ENCODE results near the gene RBM20.
"Not testable (repeated sequence)": the region's sequence is repeated elsewhere in the genome, so short reads cannot be mapped to it uniquely, and the experiment has no call there.

Gene RBM20

DNA sequence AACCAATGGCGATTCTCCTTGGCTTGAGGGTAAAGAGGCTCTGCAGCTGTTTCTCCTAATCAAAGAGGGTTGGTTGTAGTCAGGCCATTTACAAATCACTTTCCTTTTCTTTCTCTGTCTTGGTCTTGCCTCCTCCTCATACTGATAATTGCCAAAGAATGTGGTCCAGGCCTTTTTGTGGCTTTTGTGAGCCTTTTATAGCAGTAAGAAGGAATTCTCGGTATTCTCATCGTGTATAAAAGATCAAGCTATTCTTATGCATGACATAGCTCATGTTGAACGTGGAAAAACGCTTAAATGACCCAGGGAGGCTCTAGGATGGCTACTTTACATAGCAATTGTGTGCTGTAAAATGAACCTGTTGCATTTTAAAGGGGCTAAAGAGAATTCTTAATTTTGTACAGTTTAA lies 62.6 kb downstream of the RBM20 start:
- no peak for DNase-seq

DNA sequence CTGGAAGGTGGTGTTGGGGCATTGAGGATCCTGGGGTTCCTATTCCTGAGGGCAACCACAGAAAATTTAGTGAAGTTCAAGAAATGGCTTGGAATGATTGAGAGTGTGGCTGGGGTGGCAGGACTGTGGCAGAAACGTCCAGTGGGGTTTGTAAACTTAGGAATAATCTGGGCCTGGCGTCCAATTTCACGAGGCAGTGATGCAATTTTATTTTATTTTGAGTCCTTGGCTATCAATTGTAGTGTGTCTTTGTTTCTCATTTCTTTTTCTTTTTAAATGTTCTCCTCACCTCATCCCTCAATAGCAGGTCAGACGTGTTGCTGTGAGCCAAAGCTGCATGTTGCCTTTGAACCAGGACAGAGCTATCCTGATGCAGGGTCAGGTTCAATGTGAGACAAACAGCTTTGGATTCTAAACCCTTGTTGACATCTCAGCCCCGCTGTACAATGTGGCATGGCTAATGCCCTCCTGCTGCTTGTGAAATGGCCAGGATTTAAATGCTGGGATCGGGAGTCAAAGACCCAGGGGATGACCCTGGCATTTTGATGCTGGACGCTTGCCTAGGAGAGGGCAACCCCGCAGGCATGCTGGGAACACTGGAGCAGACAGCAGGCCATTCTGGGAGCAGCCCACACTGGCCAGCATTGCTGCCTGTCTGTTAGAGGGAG lies 64.8 kb downstream of the RBM20 start:
- no peak for DNase-seq

DNA sequence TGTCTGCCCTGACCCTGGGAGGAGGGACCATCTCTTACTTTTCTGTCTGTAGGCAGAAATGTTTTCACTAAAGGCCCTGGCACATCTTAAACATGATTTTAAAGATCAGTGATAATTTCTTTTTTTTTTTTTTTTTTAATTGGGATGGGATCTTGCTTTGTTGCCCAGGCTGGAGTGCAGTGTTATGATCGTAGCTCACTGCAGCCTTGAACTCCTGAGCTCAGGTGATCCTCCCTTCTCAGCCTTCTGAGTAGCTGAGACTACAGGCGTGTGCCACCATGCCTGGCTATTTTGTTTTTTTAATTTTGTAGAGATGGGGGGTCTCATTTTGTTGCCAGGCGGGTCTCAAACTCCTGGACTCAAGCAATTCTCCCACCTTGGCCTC lies 65.3 kb downstream of the RBM20 start:
- DNase-seq: no peak

DNA sequence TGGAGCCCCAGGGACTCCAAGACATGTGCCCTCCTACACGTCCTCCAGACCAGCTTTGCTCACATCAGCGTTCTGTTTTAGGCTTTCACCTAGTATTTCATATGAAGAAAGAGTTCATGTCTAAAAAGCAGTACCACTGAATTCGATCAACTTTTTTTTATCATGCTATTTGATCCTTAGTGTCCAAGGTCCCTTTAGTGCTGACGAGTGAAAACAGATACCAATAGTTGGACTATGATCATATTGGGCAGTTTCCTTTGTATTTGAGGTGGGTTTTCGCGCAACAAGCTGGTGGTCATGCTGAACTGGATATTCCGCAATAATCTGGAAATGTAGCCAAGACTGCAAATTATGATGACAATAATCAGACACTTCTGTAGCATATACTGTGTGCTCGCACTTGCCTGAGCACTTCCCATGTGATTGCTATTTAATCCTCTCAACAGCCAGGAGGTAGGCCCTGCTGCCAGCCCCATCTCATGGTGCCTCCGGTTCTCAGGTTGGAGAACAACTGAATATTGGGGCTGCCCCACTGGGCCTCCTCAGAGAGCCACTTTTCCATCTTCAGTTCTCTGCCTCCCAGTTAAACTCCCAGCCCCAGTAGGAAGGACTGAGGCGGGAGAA lies 65.9 kb downstream of the RBM20 start:
- DNase-seq: no peak

DNA sequence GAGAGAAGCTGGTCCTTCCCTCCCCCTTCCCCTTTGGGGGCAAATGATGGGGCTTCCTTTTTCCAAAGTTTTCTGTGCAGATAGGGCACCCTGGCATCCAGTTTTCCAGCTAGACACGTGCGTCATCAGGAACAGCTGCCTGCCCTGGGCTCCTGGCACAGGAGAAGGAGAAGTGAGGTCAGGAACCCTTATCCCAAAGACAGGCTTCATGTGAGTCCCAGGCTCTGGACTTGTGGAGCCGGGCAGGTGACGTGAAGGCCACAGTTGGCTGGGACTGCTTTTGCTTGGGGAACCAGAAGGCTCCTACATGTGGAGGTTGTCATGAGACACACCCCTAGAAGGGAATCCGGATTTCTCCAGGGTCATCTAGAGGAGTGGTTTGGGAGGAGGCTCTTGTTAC lies 66.5 kb downstream of the RBM20 start:
- no peak for DNase-seq

DNA sequence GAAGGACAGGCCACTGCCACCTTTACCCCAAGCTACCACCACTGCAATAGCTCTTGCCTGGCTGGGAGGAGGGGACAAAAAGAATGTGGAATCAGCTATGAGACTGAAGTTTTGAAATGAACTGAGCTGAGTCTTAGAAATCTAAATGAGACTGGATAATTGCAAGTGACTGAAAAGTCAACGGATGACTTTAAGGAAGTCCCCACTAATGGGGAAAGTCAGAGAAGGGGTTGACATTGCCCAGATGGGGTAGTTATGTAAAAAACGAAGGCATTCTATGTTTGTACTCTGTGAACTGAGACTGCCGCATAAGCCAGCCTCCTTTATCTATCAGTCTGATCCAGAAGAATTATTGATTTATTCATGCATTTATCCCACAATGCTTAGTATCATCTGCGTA lies 67.2 kb downstream of the RBM20 start:
- no peak for DNase-seq

DNA sequence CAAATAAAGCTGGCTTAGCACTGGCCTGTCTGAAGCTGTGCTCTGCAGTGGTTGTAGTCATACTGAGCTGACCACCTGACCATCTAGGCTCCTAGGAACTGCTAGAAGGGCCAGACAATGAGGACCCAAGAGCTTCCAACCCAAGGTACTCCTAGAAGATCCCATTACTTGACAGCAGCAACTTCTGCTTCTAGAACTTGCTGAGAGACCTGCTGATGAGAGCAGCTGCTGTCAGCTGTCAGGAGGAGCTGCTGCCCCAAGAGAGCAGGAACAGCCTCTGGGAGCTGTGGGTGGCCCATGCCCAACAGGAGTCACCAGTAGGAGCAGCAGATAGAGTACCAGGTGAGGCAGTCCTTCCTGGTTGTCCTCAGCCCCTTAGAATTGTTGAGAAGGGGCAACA lies 70.2 kb downstream of the RBM20 start:
- no peak for DNase-seq

DNA sequence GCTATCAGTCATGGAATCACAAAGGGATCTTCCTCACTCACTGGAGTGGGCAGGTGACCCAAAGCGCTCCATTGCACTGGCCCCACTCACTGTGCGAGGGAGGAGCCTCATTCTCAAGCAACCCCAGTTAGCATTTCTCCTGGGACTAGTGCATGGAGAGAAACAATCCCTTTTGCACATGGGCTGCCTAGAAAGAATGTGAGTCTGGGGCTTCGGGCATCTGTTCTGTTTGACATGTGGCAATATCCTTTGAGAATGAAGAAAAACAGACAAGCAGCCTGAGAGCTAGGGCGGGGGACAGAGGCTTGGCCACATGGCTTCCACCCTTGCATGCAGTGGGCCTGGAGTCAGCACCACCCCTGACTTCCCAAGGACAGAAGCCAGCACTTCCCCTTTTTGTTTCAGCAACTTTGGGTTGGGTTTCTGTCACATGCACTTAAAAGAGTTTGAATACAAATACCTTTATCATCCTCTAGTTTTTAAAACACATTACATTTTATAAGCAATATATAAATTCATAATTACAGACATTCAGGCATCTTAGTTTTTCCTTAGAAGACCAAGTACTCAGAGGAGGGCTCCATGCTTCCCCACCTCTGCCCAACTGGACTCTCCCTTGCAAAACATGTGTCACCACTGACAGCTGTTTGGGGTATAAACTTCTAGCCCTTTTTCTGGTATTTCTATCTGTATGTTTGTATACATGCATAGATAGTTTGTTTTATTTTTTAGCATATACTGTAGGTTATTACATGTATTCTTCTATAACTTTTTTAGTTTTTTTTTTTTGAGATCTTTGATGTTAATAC lies 73.8 kb downstream of the RBM20 start:
- DNase-seq: no peak

DNA sequence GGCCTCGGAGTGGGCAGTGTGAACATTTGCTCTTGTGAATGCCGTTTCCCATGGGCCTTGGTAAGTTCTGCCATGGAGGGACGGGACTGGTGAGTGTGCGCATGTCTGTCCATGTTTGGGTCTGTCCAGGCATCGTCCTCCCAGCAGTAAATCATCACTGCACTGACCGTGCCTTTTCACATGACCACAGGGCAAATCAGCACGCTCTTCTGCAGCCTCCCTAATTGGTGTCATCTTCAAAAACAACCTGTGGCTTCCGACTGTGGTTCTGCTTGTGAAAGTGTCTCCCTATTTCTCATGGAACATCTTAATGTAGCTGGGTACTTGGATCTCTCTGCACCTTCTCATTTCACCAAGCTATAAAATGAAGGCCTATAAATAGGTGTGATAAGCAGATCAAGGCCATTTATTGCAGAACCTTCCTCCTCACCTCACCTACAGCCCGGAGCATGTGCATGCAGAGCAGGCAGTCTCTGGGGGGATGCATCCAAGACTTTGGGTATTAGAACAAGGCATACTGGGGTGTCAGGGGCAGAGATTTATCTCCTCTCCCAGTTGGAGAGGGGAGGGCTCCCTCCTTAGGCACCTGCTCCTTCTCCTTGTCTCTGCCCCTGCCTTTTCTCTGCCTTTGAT lies 77.4 kb downstream of the RBM20 start:
- no peak for DNase-seq

DNA sequence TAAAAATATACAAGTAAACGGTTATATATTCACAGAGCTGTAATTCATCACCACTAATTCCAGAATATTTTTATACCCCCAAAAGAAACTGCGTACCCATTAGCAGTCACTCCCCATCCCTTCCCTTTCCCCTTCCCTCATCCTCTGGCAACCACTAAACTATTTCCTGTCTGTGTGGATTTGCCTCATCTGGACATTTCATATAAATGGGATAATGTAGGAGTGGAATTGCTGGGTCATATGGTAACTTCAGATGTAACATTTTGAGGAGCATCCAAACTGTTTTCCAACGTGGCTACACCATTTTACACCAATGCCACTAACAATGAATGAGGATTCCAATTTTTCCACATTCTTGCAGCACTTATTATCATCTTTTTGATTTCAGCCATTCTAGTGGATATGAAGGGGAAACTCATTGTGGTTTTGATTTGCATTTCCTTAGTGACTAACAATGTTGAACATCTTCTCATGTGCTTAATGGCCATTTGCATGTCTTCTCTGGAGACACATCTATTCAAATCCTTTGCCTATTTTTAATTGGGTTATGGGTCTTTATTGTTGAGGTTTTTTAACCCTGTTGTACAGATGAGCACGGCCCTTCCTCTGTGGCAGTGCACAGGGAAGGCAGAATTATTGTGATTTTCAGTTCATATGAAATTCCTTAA lies 79.2 kb downstream of the RBM20 start:
- DNase-seq: no peak

DNA sequence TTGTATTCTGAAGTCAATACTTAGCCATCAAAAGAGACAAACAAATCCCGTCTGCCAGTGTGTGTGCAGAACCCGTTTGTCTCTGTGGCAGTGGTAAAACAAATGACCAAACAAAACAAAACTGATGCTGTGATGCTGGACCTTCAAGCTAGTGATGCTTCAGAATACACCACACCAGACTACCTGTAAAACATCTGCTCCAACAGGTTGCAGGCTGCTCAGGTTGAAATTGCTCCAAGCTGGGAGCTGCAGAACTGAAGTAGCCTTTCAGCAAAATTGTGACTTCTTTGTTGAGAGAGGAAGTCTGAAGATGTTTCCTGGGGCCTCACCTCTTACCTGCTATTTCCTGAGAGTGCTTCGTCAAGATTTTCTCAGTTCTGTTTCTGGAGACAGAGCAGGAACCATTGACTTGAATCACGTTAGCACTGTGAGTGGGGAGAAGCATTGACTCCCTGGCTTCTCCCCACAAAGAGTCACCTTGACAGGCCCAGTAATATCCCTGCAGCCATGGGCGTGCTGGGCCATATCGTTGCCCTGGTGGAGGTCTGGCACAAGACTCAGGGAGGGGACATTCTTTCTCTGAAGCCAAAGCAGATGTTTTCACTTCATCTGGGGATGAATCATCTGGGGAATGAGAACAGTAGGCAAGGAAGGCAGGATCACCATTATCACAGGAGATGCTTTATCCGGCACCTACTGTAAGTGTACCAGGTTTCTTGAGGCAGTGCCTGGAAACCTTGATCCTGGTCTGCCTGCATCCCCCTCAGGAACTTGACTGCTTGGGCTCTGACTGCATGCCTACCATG lies 80.2 kb downstream of the RBM20 start:
- DNase-seq: no peak

DNA sequence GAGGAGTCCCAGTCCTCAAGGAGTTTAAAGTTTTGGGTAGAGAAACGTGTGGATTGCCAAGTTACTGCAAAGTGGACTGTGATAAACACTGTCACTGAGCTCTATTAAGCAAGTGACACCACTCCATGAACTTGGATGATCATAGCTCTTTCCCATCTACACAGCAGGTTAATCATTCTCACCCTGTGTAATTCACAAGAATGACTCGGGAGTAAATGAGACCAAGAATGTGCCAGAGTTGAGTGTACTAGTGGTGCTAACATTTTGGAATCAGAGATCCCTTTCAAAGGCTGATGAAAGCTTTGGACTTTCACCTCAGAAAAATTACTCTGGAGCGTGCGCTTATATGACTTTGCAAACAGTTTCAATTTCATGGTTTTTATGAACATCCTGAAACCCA lies 80.8 kb downstream of the RBM20 start:
- no peak for DNase-seq

DNA sequence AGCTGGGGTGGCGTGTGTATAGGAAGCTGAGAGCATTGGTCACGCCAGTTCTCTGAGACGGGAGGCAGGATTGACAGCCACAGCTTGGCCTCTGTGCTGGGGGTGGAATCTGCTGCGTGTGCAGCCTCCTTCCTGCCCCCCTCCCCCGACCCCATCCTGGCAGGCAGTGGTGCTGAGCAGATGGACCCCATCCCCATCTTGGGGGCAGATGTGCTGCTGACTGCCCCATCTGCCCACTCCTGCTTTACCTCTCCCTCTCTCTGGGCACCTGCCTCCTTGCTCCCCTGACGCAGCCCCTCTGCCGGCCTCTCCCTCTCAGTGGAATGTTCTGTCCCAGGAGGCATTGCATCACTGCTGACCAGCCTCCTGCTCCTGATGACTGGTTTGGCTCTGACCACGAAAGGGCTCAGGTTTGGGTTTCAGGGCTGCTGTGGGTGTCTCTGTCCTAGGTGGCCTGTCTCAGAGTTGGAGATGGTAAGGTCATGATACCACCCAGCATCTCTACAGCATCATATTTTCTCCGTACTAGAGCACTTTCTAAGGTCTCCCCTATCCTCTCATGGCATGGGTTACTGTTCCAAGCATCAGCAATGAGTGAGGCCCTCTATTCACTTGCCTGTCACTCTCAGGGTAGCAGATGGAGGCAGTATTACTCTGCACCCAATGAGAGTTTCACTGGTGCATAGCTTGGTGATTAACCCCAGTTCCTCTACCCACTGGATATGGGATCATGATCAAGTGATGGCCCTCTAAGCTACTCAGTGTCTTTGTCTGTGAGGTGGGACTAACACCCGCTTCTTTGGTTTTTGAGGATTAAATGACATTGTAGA lies 81.9 kb downstream of the RBM20 start:
- no peak for DNase-seq

DNA sequence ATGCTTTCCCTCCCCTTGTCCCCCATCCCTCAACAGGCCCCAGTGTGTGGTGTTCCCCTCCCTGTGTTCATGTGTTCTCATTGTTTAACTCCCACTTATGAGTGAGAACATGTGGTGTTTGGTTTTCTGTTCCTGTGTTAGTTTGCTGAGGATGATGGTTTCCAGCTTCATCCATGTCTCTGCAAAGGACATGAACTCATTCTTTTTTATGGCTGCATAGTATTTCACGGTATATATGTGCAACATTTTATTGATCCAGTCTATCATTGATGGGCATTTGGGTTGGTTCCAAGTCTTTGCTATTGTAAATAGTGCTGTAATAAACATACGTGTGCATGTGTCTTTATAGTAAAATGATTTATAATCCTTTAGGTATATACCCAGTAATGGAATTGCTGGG lies 83.6 kb downstream of the RBM20 start:
- DNase-seq: not testable (repeated sequence)

DNA sequence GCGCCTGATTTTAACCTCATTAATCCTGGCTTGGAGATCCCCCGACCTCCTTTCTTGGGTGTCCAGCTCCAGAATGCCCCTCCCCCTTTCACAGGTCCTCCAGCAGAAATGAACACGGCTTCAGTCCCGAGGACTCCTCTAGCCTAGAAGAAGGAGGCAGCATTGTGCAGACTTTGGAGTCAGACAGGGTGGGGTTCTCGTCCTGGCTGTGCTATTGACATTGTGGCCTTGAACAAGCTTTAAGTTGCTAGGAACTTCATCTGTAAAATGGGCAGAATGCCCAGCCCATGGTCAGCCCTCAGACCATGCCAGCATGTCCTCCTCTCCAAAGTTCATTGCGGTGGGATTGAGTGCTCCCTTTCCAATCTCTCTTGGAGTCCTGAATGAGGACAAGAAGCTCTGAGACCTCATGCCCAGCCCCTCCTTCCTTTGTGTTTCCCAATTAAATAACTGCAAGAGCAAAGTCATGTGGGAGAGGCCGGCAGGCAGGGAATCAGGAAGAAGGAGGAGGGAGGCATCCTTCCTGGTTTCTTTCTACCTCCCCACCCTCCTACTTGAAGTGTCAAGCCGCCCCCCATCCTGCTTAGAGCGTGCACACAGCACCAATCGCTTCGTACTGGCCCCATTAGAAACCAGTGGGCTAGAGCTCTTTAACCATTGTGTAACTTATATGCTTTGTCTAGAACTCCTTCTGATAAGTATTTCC lies 86.4 kb downstream of the RBM20 start:
- no peak for DNase-seq

DNA sequence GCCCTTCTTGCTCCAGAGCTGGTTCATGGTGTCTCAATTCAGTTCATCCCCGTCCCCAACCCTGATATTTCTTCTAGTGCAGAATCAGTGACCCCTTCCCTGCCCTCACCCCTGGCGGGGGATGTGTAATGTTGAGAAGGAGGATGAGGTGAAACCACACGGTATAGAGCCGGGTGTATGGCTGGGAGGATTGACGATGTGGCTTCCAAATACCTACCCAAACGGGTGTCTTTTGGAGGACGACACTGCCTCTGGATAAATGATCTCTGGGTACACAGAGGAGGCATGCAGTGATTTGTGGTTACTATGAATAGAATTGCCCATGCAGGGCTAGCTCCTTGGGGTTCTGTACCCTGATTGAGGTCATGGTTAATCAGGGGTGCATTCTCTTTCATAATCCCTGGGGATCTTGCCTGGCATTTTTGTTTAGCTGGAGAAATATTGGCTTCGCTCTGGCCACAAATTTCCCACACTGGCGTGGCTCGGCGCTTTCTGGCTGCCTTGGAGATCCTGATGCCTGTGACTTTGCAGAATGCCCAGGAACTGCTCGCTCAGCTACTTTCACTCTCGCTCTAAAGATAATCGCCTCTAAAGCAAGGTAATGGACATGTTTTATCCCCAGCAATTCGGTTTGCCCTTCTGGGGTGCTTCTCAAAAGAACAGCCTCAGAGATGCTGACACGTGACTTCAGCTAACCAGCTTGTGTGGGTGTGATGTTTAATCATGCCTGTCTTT lies 89.2 kb downstream of the RBM20 start:
- DNase-seq: no peak

DNA sequence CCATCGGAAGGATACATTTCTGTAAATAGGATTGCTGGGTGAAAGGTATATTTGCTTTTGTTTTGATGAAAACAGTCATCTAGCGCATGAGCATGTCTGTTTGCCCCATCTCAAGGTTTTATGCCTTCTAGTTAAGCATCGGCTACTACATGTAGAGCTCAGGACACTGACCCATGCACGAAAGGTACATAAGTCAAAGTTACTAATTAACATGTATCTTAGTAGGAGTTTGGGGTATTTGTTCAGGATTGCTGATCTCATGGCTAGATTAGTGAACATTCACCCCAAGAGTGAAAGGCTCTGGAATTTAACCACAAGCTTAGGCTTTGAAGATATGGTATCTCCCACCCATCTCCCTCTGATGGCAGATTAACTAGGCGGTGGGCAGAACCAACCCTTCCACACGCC lies 91.5 kb downstream of the RBM20 start:
- DNase-seq: no peak

DNA sequence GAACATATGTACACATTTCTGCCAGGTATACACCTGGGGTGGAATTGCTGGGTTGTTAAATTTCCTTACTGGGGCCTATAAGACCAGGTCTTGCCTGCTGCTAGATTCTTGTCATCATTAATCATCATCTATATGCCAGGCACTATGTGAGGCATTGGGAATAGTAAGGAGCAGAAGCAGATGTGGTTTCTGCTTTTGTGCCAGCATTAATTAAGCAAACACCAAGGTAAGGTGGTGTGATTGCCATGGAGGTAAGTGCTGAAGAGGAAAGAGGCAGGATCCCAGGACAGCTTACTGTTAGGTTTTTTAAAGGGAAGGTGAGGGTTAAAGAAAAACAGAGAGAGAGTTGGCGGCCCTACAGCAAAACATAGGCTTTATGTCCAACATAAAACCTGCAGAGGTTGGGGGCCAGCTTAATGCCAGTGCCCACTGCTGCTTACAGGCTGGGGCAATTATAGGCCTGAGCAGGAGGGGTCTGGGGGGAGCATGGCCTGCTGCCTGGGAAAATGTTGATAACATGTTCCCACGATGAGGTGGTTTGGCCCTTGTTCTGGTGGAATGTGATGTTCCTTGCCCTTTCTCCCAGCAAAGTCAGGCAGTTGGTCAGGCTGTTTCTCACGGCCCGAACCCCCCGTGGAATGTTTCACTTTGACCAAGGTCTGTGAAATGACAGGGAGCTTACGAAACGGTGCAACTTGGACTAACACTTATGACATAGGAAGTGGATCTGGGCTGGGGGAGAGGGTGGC lies 93.9 kb downstream of the RBM20 start:
- DNase-seq: no peak

DNA sequence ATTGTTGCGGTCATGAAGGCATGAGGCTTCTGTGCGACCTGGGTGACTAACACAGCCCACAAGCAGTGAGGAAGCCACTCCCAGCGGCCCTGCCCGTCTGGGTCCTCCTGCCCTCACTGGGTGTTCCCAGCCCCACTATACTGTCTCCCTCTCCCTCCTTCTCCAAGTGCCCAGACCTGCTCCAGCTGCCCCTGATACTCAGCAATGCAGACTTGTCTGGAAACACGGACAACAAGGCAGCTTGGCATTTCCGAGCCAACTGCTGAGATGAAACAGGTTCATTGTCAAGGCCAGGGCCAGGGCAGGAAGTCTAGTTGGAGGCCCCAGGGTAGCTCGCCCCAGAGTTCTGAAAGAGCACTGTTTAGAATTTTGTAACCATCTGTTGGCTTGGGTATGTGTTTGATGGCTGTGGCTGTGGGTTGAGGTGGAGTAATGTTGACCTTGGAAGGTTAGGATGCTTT lies 95.7 kb downstream of the RBM20 start:
- DNase-seq: no peak

All from cortex of kidney (tissue), 1 donor.